ENCODE data around the gene FAM241A. TPM values are rescaled to one million over a fixed set of nuclear protein-coding genes. Genes with fewer than 3 reads are reported as not detected.
A peak's percentile ranks its signal among the peaks of the same experiment; 100 is the strongest.

Gene FAM241A
- total and polyA plus RNA-seq, 2 of the 13 experiments (the other 11 are each of a cell fraction or from before 2014, with no cell fraction given): 0.61 to 0.69 TPM

GRCh38 chr4:112230879-112231778 lies 85.9 kb downstream of the FAM241A start (continued):
- TF ChIP-seq ZNF629 (CRISPR knock-in tag; conservative IDR thresholded peaks at IDR 0.05) (peak; percentile 30; the same call in 1 of the 2 replicates), MXD3 (CRISPR knock-in tag; IDR thresholded peaks at IDR 0.05) (0 out of 2 replicates have a peak, but pooled peaks have one; percentile 2), ZNF616 (CRISPR knock-in tag; IDR thresholded peaks at IDR 0.05; ENCODE audit: low read depth) (no peak), ZBTB34 (CRISPR knock-in tag; IDR thresholded peaks at IDR 0.05) (no peak), MIXL1 (CRISPR knock-in tag; IDR thresholded peaks at IDR 0.05) (no peak), ZBTB37 (CRISPR knock-in tag; IDR thresholded peaks at IDR 0.05) (no peak), RXRB (CRISPR knock-in tag; IDR thresholded peaks at IDR 0.05; ENCODE audit: borderline replicate concordance) (peak; percentile 70; the same call in 1 of the 2 replicates), ZNF362 (CRISPR knock-in tag; IDR thresholded peaks at IDR 0.05; ENCODE audit: borderline replicate concordance) (0 out of 2 replicates have a peak, but pooled peaks have one; percentile 5), MLX (CRISPR knock-in tag; IDR thresholded peaks at IDR 0.05) (peak; percentile 78), ZNF644 (CRISPR knock-in tag; IDR thresholded peaks at IDR 0.05; ENCODE audit: low read depth) (no peak; the same call in 1 of the 2 replicates), ZMYM2 (CRISPR knock-in tag; IDR thresholded peaks at IDR 0.05) (peak; percentile 76), TEAD2 (CRISPR knock-in tag; IDR thresholded peaks at IDR 0.05) (peak; percentile 69; the same call in 1 of the 2 replicates), ZNF44 (CRISPR knock-in tag; IDR thresholded peaks at IDR 0.05) (no peak), PTBP1 (IDR thresholded peaks at IDR 0.05; ENCODE audit: low read depth, low read length, poor library complexity, severe bottlenecking) (no peak), ONECUT2 (CRISPR knock-in tag; IDR thresholded peaks at IDR 0.05) (peak; percentile 35; the same call in 1 of the 2 replicates), MTA1 (CRISPR knock-in tag; IDR thresholded peaks at IDR 0.05; ENCODE audit: borderline replicate concordance) (no peak)
- TF ChIP-seq, protein P1, sequence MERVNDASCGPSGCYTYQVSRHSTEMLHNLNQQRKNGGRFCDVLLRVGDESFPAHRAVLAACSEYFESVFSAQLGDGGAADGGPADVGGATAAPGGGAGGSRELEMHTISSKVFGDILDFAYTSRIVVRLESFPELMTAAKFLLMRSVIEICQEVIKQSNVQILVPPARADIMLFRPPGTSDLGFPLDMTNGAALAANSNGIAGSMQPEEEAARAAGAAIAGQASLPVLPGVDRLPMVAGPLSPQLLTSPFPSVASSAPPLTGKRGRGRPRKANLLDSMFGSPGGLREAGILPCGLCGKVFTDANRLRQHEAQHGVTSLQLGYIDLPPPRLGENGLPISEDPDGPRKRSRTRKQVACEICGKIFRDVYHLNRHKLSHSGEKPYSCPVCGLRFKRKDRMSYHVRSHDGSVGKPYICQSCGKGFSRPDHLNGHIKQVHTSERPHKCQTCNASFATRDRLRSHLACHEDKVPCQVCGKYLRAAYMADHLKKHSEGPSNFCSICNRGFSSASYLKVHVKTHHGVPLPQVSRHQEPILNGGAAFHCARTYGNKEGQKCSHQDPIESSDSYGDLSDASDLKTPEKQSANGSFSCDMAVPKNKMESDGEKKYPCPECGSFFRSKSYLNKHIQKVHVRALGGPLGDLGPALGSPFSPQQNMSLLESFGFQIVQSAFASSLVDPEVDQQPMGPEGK (CRISPR knock-in tag; IDR thresholded peaks at IDR 0.05): no peak
- TF ChIP-seq, protein P2, sequence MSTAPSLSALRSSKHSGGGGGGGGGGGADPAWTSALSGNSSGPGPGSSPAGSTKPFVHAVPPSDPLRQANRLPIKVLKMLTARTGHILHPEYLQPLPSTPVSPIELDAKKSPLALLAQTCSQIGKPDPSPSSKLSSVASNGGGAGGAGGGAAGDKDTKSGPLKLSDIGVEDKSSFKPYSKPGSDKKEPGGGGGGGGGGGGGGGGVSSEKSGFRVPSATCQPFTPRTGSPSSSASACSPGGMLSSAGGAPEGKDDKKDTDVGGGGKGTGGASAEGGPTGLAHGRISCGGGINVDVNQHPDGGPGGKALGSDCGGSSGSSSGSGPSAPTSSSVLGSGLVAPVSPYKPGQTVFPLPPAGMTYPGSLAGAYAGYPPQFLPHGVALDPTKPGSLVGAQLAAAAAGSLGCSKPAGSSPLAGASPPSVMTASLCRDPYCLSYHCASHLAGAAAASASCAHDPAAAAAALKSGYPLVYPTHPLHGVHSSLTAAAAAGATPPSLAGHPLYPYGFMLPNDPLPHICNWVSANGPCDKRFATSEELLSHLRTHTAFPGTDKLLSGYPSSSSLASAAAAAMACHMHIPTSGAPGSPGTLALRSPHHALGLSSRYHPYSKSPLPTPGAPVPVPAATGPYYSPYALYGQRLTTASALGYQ (CRISPR knock-in tag; IDR thresholded peaks at IDR 0.05): peak; percentile 84

Measured in HepG2 (cell line).